Testis (tissue), 3 donors: ENCODE results near the gene KLHDC7B. TPM values are rescaled to one million over a fixed set of nuclear protein-coding genes. Genes with fewer than 3 reads are reported as not detected.

Experiments
- DNase-seq: peaks from one replicate; pipeline ENCODE4 v3.0.0-alpha.2; 2019
- H3K27ac ChIP-seq, 2 donors: fragments of 200-600 bp; sonication (generic); one replicate each; pipeline ENCODE4 v1.5.1; 2019
- H3K27me3 ChIP-seq: fragments of 200-600 bp; sonication (generic); one replicate; pipeline ENCODE4 v1.5.1; 2019
- H3K36me3 ChIP-seq: fragments of 200-600 bp; sonication (generic); one replicate; pipeline ENCODE4 v1.5.1; 2017; ENCODE audit warnings: low read depth; ENCODE audit errors: missing control alignments
- H3K4me1 ChIP-seq: fragments of 200-600 bp; sonication (generic); one replicate; pipeline ENCODE4 v1.5.1; 2019
- H3K4me3 ChIP-seq, 2 donors: fragments of 200-600 bp; sonication (generic); one replicate each; pipeline ENCODE4 v1.5.1; 2017 to 2019
- H3K9me3 ChIP-seq: fragments of 200-600 bp; sonication (generic); one replicate; pipeline ENCODE4 v1.5.1; 2017
- POLR2A ChIP-seq: fragments of 450-650 bp; IDR thresholded peaks from one replicate; pipeline ENCODE4 v1.6.1; 2017; ENCODE audit warnings: antibody characterized with exemption, mild to moderate bottlenecking, moderate library complexity
- WGBS, 2 donors: methylation state at CpG; one replicate each; pipeline ENCODE4 v1.1.5; 2018; 5-methylcytosine and 5-hydroxymethylcytosine counted together
- intact Hi-C: fragments of 100-400 bp; cut with DNase I; formaldehyde crosslinking; loops from one replicate; pipeline ENCODE4 v1.15.1; 2023; ENCODE audit warnings: low total_unique reads
- polyA plus RNA-seq: library from polyadenylated mRNA; stranded (reverse); fragments of 350-450 nt; fragmentation: Illumina TruSeq; extraction: RNeasy Lipid Tissue Mini Kit (QIAGEN cat#74804); gene quantifications from one replicate; pipeline ENCODE4 v1.2.3, GENCODE V29; 2014; ENCODE audit warnings: low read depth, low replicate concordance; ENCODE audit not compliant: insufficient read depth
- total RNA-seq, 2 donors: library from RNA; depleted of rRNA; stranded (reverse); fragments of >200 nt; gene quantifications; one replicate each; pipeline ENCODE4 v1.2.3, GENCODE V29; 2016
- TF ChIP-seq, protein P1 (sequence below), 3 experiments: fragments of 450-650 bp in 2 of 3; fragments of 200-600 bp in 1 of 3; sonication (generic) in 1 of 3; IDR thresholded peaks; one replicate each; pipeline ENCODE4 v1.5.1; 2016 to 2019; ENCODE audit warnings: antibody characterized with exemption in 3 of 3, mild to moderate bottlenecking in 2 of 3, moderate library complexity in 1 of 3

Gene KLHDC7B
- total and polyA plus RNA-seq, 3 donors from 2014 or later = 0.24 to 0.93 (median 0.51) TPM

DNA sequence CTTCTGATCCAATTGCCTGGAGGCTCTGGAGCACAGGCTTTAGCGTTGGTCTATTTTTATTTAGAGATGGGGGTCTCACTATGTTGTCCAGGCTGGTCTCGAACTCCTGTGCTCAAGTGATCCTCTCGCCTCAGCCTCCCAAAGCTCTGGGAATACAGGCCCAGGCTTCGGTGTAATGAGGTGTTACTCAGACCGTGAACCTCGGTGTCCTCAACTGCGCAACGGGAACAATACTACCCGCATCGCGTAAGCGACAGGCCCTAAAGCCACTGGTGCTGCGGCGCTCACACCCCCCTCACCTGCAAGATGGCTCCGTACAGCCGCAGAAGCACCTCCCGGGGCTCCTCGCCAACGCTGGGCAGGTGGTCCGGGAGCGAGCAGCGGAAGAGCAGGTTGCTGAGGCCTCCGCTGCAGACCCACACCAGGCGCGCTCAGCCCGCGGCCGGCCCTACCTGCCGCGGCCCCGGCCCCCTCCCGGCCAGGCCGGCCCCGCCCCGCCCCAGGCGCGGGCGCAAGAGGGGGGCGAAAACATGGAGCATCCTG is 36.3 kb downstream of the KLHDC7B start:
- WGBS, 2 donors = 7 to 29% methylated on average over 6 to 37 of the region's 39 CpGs
- peak overlapping the region; percentile 96 to 97 for H3K27ac ChIP-seq
- no peaks in the 10 kb centered on the region for H3K9me3 ChIP-seq
- intact Hi-C loops = no loop called here
- H3K4me1 ChIP-seq = peaks cover 23% of the 10 kb centered on the region
- TF ChIP-seq, protein P1, sequence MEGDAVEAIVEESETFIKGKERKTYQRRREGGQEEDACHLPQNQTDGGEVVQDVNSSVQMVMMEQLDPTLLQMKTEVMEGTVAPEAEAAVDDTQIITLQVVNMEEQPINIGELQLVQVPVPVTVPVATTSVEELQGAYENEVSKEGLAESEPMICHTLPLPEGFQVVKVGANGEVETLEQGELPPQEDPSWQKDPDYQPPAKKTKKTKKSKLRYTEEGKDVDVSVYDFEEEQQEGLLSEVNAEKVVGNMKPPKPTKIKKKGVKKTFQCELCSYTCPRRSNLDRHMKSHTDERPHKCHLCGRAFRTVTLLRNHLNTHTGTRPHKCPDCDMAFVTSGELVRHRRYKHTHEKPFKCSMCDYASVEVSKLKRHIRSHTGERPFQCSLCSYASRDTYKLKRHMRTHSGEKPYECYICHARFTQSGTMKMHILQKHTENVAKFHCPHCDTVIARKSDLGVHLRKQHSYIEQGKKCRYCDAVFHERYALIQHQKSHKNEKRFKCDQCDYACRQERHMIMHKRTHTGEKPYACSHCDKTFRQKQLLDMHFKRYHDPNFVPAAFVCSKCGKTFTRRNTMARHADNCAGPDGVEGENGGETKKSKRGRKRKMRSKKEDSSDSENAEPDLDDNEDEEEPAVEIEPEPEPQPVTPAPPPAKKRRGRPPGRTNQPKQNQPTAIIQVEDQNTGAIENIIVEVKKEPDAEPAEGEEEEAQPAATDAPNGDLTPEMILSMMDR (IDR thresholded peaks at IDR 0.05) = no peak
- TF ChIP-seq POLR2A = no peak
- no peaks in the 10 kb centered on the region for H3K27me3 ChIP-seq
- no peak for DNase-seq
- peak overlapping the region; percentile 81 to 97 for H3K4me3 ChIP-seq
- no peaks in the 10 kb centered on the region for H3K36me3 ChIP-seq

DNA sequence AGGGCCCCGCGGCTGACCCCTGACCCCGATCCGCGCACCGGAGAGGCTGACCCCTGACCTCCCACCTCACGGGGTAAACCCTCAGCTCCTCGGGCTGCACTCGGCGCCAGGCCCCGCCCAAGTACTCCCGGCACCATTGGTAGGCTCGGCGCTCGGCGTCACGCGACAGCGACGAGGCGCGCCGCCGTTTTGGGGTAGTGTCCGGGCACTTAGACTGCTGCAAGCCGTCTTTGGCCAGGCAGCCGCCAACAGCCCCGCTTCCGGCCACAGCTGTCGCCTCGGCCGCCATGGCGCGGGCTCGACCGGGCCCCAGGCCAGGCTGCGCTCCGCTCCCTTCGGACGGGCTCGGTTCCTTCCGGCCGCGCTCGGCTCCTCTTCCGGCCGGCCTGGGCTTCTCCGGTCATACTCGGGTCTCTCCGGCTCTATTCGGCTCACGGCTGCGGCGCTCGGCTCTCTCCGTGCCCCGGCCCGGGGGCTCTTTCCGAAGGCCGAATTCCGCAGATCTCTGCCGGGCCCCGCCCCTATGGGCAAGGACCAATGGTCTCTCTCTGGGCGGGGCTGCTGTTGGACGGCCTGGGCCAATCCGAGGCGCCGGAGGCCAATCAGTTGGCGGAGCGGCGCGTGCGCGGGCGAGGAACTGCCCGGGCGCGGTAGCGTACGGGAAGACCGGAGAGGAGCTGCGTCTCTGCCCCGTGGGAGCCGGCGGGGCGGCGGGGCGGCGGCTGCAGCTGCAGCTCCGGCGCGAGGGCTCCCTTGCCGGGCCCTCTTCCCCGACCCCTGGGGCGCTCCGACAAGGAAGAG is 37.0 kb downstream of the KLHDC7B start, which contains the start of gene CHKB:
Gene CHKB (minus strand): TSS at position 357 of the 801 bp plus-strand sequence. CDS start 68 bp downstream, at position 289.
- H3K27ac ChIP-seq = peak within 1 kb of the TSS; percentile 96 to 97
- peaks cover 23% of the 10 kb centered on the region for H3K4me1 ChIP-seq
- TF ChIP-seq POLR2A = peak; percentile 2
- TF ChIP-seq, protein P1 (IDR thresholded peaks at IDR 0.05) = no peak
- no peaks in the 10 kb centered on the region for H3K27me3 ChIP-seq
- no peaks in the 10 kb centered on the region for H3K9me3 ChIP-seq
- peak; percentile 99 for DNase-seq
- peak within 1 kb of the TSS; percentile 81 to 97 for H3K4me3 ChIP-seq
- WGBS, 2 donors = 1% methylated on average over 81 of the region's 96 CpGs; no CpG with 5 or more reads in 1 of the 2 donors
- intact Hi-C loops = no loop called here
- no peaks in the 10 kb centered on the region for H3K36me3 ChIP-seq

DNA sequence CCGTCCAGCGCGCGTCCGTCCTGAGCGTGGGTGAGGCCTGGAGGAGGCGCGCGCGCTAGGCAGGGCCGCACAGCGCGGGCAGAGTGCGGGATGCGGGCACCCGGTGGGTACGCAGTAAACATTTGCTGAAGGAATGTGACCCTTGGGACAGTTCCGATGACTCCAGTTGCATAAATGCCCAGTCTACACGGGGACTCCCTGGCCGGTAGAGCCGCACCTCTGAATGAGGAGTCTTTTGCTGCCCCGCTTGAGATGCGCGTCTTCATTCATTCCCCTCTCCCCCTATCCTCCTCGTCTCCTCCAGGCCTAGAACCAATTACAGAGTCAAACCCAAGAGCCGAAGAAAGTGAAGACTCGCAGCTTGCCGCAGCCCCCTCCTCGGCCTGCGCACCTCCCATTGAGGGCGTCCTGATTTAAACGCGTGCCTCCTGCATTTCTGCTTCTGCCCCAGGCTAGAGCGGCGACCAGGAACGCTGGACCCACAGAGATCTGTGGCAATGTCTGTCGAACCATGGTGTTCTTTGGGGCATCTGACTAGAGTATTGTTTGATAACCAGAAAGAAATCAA is 37.7 kb downstream of the KLHDC7B start:
- no peak for DNase-seq
- intact Hi-C loops = no loop called here
- no peak for TF ChIP-seq POLR2A
- TF ChIP-seq, protein P1 (IDR thresholded peaks at IDR 0.05) = no peak

DNA sequence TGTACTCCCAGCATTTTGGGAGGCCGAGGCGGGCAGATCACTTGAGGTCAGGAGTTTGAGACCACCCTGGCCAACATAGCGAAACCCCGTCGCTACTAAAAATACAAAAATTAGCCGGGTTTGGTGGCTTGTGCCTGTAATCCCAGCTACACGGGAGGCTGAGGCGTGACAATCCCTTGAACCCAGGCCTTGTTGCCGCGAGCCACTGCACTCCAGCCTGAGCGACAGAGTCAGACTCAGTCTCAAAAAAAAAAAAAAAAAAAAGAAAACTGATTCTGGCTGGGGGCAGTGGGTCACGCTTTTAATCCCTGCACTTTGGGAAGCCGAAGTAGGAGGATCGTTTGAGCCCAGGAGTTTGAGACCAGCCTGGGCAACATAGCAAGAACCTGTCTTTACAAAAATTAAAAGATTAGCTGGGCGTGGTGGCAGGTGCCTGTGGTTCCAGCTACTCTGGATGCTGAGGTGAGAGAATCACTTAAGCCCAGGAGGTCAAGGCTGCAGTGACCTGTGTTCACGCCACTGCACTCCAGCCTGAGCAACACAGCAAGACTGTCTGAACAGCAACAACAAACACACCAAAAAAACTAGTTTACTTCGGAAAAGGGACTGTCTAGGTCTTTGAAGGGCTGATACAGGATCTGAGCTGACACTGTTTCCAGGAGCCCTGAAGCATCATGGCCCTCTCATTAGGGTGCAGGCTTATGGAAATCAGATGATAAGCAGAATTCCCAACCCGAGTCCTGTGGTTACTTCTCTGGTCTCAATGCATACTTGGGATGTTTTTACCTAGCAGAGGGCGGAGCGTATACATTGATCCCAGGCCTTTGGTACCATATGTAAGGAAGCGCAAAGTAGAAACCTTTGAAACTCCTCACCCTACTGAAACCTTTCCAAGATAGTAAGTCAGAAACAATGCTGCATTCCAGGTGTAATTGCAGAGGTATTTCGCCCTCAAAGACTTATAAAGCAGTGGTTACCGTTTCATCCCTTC is 38.7 kb downstream of the KLHDC7B start:
- intact Hi-C loops = no loop called here
- Histone ChIP-seq H3K4me1 (peaks cover 14% of the 10 kb centered on the region), H3K27ac (no peak overlapping the region), H3K9me3 (no peaks in the 10 kb centered on the region), H3K27me3 (no peaks in the 10 kb centered on the region), H3K4me3 (no peak overlapping the region), H3K36me3 (no peaks in the 10 kb centered on the region)
- WGBS, 2 donors = 84 to 88% methylated on average over 23 of the region's 23 CpGs
- TF ChIP-seq POLR2A = no peak
- TF ChIP-seq, protein P1 (IDR thresholded peaks at IDR 0.05) = no peak
- no peak for DNase-seq

More for the DNA sequence above, 37.7 kb downstream of the KLHDC7B start:
- Histone ChIP-seq H3K4me1 (peaks cover 19% of the 10 kb centered on the region), H3K4me3 (peak overlapping the region; percentile 81 to 97), H3K27me3 (no peaks in the 10 kb centered on the region), H3K36me3 (no peaks in the 10 kb centered on the region), H3K27ac (peak overlapping the region; percentile 16 to 97), H3K9me3 (no peaks in the 10 kb centered on the region)
- WGBS, 2 donors = 5% methylated on average over 28 to 37 of the region's 37 CpGs
